Measurements from ENCODE around the gene GALNT6.

Gene GALNT6, protein sequence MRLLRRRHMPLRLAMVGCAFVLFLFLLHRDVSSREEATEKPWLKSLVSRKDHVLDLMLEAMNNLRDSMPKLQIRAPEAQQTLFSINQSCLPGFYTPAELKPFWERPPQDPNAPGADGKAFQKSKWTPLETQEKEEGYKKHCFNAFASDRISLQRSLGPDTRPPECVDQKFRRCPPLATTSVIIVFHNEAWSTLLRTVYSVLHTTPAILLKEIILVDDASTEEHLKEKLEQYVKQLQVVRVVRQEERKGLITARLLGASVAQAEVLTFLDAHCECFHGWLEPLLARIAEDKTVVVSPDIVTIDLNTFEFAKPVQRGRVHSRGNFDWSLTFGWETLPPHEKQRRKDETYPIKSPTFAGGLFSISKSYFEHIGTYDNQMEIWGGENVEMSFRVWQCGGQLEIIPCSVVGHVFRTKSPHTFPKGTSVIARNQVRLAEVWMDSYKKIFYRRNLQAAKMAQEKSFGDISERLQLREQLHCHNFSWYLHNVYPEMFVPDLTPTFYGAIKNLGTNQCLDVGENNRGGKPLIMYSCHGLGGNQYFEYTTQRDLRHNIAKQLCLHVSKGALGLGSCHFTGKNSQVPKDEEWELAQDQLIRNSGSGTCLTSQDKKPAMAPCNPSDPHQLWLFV

DNA sequence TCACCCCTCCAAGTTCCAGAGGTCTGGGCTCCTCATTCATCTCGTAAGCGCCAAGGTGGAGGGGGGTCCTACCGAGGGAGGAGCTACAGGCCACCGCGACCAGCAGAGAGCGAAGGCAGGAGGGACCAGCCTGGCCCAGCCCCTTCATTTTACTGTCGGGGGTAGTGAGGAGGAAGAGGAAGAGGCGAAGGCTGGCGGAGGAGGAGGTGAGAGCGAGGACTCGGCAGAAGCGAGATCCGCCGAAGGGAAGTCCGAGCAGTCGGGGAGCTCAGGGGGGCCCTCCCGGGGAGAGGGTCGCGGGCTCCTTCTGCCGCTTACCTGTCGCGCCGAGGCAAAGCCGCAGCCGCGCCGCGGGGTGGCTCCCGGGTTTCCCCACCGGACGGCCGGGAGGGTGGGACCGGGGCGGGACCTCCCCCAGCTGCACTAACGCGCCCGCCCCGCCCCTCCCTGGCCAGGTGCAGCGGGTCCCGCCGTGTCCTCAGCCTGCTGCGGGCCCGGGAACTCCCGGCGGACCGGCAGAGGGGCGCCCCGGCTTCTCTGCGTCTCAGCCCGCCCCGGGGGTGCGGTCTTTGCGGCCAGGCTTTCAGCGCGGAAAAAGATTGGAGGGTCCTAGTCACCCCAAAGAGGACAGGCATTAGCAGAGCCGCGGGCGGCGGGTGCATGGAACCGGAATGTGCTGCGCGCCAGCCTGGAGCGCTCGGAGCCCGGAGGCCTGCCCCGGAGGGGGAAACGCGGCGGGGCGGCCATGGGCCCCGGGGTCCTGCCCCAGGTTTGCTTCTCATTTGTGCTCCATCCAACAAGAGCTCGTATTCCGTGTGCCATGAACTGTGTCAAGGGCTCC, at the start of gene GALNT6:
Gene GALNT6, minus strand, starts transcription at position 124 of the 841 bp plus-strand sequence. CDS start 11,625 bp downstream, outside the sequence.
- no peak within 1 kb of the TSS for H3K27ac ChIP-seq
- TF ChIP-seq ZFX (IDR thresholded peaks at IDR 0.05): no peak
- TF ChIP-seq CTCF (conservative IDR thresholded peaks at IDR 0.05): no peak

DNA sequence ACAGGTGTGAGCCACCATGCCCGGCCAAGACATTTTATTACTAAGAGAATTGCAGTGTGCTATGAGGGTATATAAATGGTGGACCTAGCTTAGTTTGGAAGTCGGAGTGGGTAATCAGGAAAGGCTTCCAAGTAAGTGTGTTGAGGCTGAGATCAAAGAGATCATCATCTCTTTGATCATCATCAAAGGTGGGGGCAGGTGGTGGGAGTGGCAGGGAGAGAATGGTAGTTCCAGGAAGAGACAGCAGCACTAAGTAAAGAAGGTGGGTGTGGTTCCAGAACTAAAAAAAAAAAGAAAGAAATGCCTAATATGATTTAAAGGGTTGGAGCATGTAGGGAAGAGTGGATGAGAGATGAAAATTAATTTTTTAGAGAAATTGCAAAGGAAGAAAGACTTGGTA, 48.1 kb upstream of the GALNT6 start:
- H3K27ac ChIP-seq: no peak overlapping the region
- no peak for TF ChIP-seq CTCF (conservative IDR thresholded peaks at IDR 0.05)
- no peak for TF ChIP-seq ZFX (IDR thresholded peaks at IDR 0.05)

DNA sequence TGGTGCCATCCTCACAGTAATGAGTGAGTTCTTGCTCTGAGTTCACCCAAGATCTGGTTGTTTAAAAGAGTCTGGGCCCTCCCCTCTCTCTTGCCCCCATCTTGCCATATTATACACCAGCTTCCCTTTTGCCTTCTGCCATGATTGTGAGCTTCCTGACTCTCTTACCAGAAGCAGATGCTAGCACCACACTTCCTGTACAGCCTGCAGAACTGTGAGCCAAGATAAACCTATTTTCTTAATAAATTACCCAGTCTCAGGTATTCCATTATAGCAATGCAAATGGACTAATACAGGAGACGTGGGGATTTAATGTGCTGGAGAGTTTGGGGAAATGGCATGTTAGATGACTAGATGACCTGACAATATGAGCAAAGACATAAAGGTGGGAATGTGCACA, 46.2 kb upstream of the GALNT6 start:
- H3K27ac ChIP-seq: no peak overlapping the region
- no peak for TF ChIP-seq CTCF (conservative IDR thresholded peaks at IDR 0.05)
- no peak for TF ChIP-seq ZFX (IDR thresholded peaks at IDR 0.05)

GRCh38 chr12:51434305-51434704, 43.1 kb upstream of the GALNT6 start:
- no peak overlapping the region for H3K27ac ChIP-seq
- no peak for TF ChIP-seq ZFX (IDR thresholded peaks at IDR 0.05)

DNA sequence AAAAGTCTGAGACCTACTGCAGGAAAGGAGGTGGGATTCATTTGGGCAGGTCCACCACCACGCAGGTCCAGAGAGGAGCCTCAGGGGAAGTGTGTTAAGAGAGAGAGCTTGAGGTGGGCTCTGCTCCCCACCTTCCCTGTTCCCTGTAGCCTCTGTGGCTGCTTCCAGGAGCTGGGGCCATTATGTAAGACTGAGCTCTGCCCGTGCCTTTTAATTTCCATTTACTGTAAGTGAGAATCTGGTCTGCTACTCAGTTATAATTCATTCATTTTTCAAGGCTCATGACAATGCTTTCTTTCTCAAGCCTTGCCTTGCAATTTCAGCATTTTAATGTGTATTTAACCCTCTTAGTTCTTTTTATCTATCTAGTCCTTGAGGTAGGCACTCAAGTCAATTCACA, 41.7 kb upstream of the GALNT6 start:
- H3K27ac ChIP-seq: no peak overlapping the region

DNA sequence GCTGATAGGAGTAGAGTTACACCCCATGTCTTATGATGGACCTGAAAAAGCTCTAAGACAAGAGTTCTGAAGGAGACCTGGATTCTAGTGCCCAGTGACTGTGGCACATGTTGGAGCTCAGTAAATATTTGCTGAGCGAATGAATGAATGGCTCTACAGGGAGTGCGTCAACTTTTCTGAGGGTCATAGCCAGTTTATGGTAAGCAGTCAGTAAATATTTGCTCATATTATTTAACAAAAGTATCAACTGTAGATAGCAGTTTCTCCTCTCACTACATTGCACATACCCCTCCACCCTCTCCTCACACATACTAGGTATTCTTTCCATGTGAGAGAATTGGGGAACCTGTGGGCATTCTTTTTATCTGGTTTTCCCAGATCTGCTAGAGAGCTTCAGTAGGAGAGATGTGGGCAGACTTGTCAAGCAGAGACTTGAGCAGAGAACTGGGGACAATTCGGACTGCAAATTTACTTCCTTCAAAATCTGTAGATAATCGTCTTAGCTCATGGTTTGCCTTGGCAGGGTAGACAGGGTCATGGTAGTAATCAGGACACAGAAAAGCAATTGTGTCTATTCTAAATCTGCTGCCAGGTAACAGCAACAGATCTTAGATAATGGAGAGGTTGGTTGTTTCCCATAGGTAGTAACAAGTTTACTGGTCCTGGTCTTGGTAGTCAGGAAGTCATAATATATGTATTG, 39.1 kb upstream of the GALNT6 start:
- no peak overlapping the region for H3K27ac ChIP-seq
- TF ChIP-seq CTCF (conservative IDR thresholded peaks at IDR 0.05): no peak

More for the DNA sequence above, 41.7 kb upstream of the GALNT6 start:
- TF ChIP-seq CTCF (conservative IDR thresholded peaks at IDR 0.05) (no peak), ZFX (IDR thresholded peaks at IDR 0.05) (no peak)

DNA sequence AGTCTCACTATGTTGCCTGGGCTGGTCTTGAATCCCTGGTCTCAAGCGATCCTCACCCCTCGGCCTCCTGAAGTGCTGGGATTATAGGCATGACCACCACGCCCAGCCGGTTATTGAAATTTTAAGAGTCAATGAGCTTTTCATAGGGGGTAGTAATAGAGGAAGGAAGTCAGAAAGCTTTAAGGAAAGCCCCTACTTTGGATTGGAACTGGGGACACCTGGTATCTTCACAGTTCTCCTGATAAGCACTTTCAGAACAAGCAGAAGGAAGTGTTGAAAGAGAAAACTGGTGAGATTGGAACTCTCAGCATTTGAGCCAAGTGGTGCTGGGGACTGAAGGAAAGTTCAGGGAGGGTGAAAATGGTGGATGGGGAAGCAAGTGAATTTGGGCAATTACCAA, 38.5 kb upstream of the GALNT6 start:
- no peak overlapping the region for H3K27ac ChIP-seq
- no peak for TF ChIP-seq ZFX (IDR thresholded peaks at IDR 0.05)
- TF ChIP-seq CTCF (conservative IDR thresholded peaks at IDR 0.05): no peak

Data from C4-2B (cell line).